Anterior cingulate cortex (tissue), 58 donors: Measurements from ENCODE around the gene TRPM3.
A peak's percentile ranks its signal among the peaks of the same experiment; 100 is the strongest.

ENCODE experiments used
- DNase-seq, 58 donors: peaks; one replicate each; lab custom pipeline; 2025; lab: John Stamatoyannopoulos, UW

TRPM3 gene

GRCh38 chr9:70625078-70625477 is 496.3 kb downstream of the TRPM3 start:
- no peak for DNase-seq

DNA sequence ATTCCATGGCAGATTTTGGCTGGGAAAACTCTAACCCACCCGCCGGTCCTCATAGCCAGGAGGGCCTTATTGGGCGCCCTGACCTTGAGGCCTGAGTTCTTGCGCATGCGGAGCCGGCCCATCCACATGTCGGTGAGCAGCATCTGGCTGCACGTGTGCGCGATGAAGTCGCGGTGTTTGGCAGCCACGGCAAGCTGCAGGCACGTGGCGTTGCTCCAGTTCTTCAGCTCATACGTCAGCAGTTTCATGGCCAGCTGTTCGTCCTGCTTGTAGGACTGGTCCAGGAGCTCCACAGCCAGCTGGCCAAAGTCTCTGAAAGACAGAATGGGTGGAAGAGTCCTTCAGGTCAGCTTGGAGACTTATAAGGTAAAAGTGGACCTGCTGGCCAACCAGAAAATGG is 502.6 kb downstream of the TRPM3 start:
- no peak for DNase-seq

- DNase-seq = no peak
These were observed 504.2 kb downstream of the TRPM3 start for GRCh38 chr9:70617033-70617828.

DNA sequence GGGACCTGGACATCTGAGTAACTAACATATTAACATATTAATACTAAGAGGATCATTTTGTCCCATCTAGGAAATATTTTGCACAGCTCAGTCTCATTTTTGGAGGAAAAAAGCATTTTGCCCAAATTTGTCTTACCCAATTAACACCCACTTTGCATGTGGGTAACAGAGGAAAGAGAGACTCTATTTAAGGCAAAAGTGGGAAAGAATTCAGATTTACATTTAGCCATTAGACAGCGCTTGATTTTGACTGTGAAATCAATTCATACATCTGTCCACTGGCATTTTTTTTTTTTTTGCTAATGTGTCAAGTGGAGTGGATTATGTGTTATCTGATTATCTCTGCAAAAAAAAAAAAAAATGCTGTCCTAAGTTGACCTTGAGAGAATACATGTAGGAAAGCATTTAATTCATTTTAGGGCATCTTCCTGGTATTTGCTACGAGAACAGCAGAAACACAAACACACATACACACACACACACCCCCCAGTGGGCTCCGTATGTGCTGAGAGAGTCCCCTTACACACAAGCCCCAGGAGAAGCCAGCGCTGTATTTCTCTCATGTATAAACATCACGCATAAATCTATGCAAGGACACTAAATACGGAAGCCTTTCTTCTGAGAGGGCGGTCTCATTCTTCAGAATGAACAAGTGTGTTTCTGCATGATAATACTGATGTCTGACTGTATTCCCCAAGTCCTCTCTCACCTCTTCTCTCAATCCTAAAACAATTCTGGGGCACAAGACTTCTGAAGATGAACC is 505.0 kb downstream of the TRPM3 start:
- no peak for DNase-seq

DNA sequence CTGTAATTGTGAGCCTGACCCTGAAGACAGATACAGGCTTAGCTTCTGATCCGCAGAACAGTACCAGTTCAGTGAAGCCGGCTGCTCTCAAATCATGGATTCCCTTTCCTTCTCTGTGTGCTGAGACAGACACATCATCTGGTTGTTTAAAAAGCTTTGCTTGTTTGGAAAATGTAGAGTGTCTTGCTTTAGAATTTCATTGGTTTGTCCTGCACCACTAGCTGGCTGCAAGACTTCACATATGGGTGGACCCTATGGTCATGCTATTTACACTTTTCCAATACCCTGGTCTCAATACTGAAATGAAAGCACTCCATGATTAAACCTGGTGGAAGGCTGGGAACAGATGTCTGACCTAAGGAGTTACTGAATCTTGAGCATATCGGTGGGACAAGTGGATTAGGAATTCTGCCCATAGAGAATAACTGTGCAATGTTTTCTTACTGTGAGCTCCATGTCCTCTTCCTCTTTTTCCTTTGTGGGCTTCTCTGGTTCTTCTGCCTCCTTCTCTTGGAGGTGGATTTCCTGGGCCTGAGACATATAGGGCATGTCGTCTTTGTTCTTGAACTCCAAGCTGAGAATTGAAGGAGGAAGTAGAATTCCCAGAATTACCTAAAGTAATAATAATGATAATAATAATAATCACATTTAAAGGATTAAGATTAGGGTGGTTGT is 505.8 kb downstream of the TRPM3 start:
- DNase-seq = peak in 2 of 58 donors; percentile 10 to 58

GRCh38 chr9:70614786-70615463 is 506.5 kb downstream of the TRPM3 start:
- DNase-seq = peak in 37 of 58 donors; percentile 10 to 63 (median 38)

DNA sequence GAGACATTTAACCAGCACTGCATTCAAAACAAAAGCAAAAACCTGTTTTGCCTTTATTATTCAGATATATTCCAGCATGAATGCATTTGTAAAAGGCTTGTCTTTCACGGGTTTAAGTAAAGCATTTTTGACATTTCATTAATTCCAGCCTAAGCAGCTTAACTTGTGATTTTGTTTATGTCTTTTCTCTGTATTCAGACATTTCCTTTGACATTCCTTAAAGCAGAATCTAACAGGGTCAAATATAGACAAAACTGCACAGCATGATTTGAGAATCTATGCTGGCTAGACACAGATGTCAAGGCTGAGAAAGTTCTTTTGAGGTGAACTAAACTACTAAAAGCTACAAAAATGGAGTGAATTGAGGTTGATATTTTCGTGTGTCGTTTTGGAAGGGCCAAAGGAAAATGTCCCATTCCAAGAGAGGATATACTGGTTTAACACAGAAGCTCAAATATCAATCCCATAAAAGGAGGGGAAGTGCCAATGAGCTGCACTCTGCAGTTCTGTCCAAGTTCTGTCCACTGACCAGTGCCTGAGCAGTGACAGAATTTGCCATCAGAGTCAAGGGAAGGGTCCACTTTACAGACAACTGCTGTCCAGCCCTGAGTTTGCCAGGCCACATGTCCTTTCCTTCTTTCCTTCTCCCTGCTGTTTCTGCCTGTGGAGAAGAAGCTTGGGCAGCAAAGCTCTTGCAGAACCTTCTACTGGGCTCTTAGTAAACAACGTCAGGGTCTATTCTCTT is 508.2 kb downstream of the TRPM3 start:
- DNase-seq = no peak

DNA sequence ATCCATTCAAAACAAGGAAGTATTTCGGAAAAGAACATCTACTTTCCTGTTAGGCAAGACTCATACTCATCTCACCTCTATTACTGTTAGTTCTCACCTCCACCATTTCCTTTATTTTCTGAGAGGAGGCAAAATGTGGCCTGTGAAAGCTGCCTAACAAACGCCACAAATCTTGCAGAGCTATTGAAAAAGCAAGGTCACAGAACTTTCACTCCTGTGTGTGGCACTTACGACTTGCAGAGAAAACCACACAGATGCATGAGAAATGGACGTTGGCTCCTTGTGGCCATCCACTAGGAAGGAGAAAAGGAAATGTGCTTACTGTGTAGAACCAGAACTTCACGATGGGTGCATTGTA is 511.2 kb downstream of the TRPM3 start:
- DNase-seq = no peak

- DNase-seq = peak in 1 of 58 donors; percentile 29
These were observed 511.7 kb downstream of the TRPM3 start for GRCh38 chr9:70609542-70610286.

DNA sequence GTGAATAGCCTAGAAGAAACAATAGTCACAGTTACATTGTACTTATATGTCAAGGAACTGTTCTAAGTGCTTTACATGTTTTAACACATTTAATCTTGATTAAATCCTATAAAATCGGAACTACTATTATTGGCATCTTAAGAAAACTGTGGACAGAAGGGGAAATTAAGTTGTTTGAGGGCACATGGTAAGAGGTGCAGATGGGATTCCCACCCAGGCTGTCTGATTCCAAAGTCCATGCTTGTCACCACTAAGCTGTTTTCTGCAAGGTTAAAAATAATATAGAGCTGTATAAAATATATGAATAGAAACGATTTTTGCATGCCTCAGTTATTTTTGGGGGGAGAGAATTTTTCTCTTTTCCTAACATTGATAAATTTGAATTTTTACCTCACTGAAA is 512.4 kb downstream of the TRPM3 start:
- no peak for DNase-seq

DNA sequence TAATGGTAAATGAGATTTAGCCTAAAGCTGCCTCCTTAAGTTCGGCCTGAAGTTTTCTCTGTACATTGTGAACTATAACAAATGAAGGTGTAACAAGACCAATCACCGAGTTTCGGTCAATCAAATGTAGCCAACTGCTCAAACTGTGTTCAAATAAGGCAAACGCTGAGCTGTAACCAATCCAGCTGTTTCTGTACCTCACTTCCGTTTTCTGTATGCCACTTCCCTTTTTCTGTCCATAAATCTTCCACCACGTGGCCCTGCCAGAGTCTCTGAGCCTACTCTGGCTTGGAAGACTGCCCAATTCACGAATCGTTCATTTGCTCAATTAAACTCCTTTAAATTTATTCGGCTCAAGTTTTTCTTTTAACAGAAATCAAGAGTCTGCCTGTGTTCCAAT is 513.5 kb downstream of the TRPM3 start:
- DNase-seq = peak in 2 of 58 donors; percentile 14 to 40

- no peak for DNase-seq
These were observed 514.1 kb downstream of the TRPM3 start for GRCh38 chr9:70607329-70607728.

GRCh38 chr9:70603020-70603411 is 518.4 kb downstream of the TRPM3 start:
- DNase-seq = no peak

DNA sequence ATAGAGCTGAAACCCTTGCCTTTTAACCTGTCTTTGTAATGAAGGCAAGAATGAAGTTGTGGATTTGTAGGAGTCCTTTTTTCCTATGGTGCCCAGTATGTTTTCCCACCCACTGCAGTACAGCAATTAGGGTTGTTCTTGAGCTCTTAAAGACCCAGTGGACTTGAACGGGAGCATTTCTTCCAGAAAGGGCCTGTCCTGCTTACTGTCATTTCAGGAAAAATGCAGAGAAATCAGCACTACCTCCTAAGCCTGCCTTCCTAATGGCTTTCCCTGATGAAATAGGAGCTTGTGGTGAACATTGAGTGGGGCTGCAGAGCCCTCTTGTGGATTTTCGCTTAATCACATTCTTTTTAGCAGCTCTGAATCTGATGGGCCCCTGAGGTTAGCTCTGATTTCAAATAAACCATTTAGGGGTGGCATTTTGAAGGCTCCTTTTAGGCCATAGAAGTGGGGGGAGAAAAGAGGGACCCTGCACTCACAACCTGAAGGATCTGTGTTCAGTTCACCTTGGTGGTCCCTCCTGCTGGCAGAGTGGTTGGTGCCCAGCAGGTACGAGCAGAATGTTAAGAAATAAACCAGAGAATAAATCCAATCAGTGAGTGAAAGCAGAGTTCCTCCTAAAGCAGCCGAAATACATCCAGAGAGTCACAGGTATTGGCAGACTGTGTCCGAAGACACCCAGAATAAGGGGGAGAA is 519.0 kb downstream of the TRPM3 start:
- peak in 44 of 58 donors; percentile 10 to 76 (median 48) for DNase-seq

DNA sequence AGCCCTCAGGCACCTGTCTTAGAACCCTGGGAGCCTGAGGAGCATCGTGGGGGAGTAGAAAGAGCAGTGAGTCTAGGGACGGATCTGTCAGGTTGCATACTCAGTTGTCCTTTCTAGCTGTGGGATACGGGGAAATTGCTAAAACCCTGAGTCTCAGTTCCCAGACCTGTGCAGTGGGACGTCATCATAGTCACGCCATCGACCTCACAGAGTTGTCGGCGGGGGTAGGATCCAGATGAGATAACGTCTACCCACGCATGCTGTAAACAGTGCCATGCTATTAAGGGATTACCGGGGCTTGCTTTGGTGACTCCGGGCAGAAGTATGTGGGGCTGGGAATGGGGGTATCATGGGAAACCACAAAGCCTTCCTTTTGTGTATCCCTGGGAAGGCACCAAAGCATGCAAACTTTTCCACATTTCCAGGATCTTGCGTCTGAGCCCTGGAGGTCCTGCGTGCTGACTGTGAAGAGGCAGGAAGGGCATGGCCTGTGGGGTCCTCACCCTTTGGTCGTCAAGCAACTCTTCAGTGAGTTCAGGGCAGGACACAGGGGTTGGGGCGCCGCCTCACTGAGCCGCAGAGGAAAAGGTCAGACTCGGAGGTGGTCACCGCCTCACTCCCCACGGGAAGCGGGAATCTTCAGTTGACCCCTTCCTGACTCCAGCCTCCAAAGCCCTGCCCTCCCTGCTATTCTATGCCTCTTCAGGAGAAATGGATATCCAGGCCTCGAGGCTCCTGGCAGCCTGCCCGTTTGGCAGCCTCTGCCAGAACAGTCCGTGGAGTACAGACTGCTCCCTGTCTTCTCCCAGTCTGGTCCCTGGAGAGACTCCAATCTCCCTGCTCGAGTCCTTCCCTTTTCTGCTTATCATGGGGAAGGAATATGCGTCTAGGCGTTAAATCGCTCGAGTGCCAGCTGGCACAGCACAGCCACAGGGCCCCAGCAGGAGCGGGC is 520.1 kb downstream of the TRPM3 start:
- DNase-seq = peak; percentile 35 to 95 (median 80)

DNA sequence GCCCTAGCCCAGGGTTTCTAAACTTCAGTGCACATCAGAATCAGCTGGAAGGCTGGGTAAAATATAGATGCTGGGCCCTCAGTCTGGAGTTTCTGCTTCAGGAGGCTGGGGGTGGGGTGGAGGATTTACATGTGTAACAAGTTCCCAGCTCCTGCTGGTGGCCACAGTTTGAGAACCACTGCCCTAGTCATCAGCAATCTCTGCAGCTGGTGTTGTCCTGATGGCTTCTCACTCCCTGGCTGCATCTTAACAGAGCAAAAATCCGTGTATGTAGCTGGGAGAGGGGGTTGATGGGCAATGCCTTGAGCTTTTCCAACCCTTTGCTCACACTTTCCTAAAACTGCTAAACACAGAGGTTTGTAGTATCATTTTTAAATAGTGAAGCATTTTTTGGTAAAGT is 520.9 kb downstream of the TRPM3 start:
- peak in 4 of 58 donors; percentile 14 to 36 (median 22) for DNase-seq

DNA sequence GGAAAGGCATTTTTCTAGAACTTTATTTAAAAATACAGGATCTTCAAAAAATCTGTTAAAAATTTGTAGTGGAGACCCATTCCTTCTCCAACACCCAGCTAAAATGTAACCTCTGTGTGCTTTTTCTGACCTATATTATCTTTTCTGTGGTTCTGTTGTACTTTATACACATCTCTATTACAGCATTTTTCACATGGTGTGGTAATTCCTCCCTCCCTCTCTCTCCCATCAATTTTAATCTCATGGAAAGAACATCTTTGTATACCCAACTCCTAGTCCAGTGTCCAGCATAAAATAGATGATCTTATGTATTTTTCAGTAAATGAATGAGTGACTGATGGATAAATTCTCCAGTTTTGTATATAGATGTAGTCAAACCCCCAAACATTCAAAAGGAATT is 523.5 kb downstream of the TRPM3 start:
- no peak for DNase-seq
